Nephron (organoid): ENCODE data around the gene TNS3.

Source experiments
- H3K27ac Mint-ChIP-seq, 3 experiments: 2 replicates each; pipeline ENCODE4 v1.8.0; 2020; ENCODE audit warnings: mixed read lengths in 3 of 3, mild to moderate bottlenecking in 2 of 3, moderate library complexity in 1 of 3
- H3K27me3 Mint-ChIP-seq: 2 replicates; pipeline ENCODE4 v1.8.0; 2021; ENCODE audit warnings: low read depth, mild to moderate bottlenecking, moderate library complexity, mixed read lengths
- H3K36me3 Mint-ChIP-seq: 2 replicates; pipeline ENCODE4 v1.8.0; 2020; ENCODE audit warnings: low read depth, mixed read lengths
- H3K4me1 Mint-ChIP-seq: 2 replicates; pipeline ENCODE4 v1.8.0; 2020; ENCODE audit warnings: mixed read lengths
- H3K4me3 Mint-ChIP-seq, 3 experiments: 2 replicates each; pipeline ENCODE4 v1.8.0; 2020; ENCODE audit warnings: mild to moderate bottlenecking in 3 of 3, mixed read lengths in 3 of 3, moderate library complexity in 2 of 3
- H3K9me3 Mint-ChIP-seq: 2 replicates; pipeline ENCODE4 v1.8.0; 2020; ENCODE audit warnings: mixed read lengths
- CTCF ChIP-seq, 3 experiments: fragments of 200-600 bp; sonication (generic); IDR thresholded peaks; one replicate each; pipeline ENCODE4 v1.5.0; 2021; ENCODE audit warnings: antibody characterized with exemption in 3 of 3; ENCODE audit not compliant: unreplicated experiment in 3 of 3

TNS3 gene

DNA sequence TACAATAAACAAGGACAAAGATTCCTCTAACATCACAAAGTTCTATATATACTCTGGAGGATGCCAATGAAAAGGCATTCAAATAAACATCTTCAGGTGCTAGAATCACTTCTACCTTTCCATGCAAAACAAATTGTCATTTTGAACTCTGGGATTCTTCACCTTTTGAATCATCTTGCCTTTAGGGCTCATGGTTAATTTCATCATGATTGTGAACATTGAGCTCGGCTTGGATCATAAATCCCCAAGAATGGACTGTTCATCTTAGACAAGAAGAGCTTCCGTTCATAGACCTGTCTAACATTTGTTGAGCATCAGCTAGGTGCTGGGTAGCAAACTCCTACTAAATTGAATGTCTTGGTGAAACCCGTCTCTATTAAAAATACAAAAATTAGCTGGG lies 212.2 kb downstream of the TNS3 start:
- Mint-ChIP-seq H3K27me3 (peaks cover 6% of the 10 kb centered on the region), H3K4me1 (peaks cover 45% of the 10 kb centered on the region), H3K27ac (peak overlapping the region in 1 of 3 experiments; percentile 87), H3K36me3 (peaks cover 38% of the 10 kb centered on the region), H3K9me3 (no peaks in the 10 kb centered on the region), H3K4me3 (no peak overlapping the region)
- no peak for TF ChIP-seq CTCF (IDR thresholded peaks at IDR 0.05; ENCODE audit: unreplicated experiment in 3 of 3)

- Mint-ChIP-seq H3K27me3 (peaks cover under 1% of the 10 kb centered on the region), H3K36me3 (peaks cover 38% of the 10 kb centered on the region), H3K4me3 (no peak overlapping the region), H3K27ac (no peak overlapping the region), H3K9me3 (no peaks in the 10 kb centered on the region), H3K4me1 (peaks cover 33% of the 10 kb centered on the region)
- no peak for TF ChIP-seq CTCF (IDR thresholded peaks at IDR 0.05; ENCODE audit: unreplicated experiment in 3 of 3)
Observed at GRCh38 chr7:47368190-47368812, 213.6 kb downstream of the TNS3 start.

DNA sequence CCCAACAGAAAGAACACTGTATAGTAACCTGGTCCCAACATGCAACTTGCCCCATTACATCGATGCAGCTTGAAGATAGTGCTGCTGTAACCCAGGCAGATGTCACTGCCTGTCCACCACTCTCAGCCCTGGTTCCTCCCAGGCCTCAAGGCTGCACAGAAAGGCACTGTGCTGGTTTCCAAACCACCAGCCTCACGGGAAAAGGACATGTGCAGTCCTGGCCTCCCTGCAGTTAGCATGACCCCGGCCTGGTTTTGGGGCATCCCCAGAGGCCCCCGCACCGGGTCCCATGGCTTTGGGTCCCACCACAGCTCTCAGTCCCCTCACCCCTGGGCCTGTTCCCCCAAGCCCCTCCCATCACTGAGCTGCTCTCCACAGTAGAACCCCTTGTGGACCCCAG lies 214.5 kb downstream of the TNS3 start:
- Mint-ChIP-seq H3K4me3 (no peak overlapping the region), H3K9me3 (no peaks in the 10 kb centered on the region), H3K36me3 (peaks cover 38% of the 10 kb centered on the region), H3K4me1 (peaks cover 24% of the 10 kb centered on the region), H3K27ac (no peak overlapping the region), H3K27me3 (no peaks in the 10 kb centered on the region)
- no peak for TF ChIP-seq CTCF (IDR thresholded peaks at IDR 0.05; ENCODE audit: unreplicated experiment in 3 of 3)

- Mint-ChIP-seq H3K36me3 (peaks cover 38% of the 10 kb centered on the region), H3K27ac (no peak overlapping the region), H3K4me1 (peaks cover 20% of the 10 kb centered on the region), H3K4me3 (no peak overlapping the region), H3K27me3 (no peaks in the 10 kb centered on the region), H3K9me3 (no peaks in the 10 kb centered on the region)
- no peak for TF ChIP-seq CTCF (IDR thresholded peaks at IDR 0.05; ENCODE audit: unreplicated experiment in 3 of 3)
Observed at GRCh38 chr7:47366960-47367359, 215.0 kb downstream of the TNS3 start.

- TF ChIP-seq CTCF (IDR thresholded peaks at IDR 0.05; ENCODE audit: unreplicated experiment in 3 of 3): no peak
- Mint-ChIP-seq H3K4me1 (peaks cover 12% of the 10 kb centered on the region), H3K36me3 (peaks cover 44% of the 10 kb centered on the region), H3K4me3 (no peak overlapping the region), H3K27ac (no peak overlapping the region), H3K9me3 (no peaks in the 10 kb centered on the region), H3K27me3 (no peaks in the 10 kb centered on the region)
Observed at GRCh38 chr7:47366211-47366610, 215.7 kb downstream of the TNS3 start.

- TF ChIP-seq CTCF (IDR thresholded peaks at IDR 0.05; ENCODE audit: unreplicated experiment in 3 of 3): no peak
- Mint-ChIP-seq H3K36me3 (peaks cover 21% of the 10 kb centered on the region), H3K9me3 (no peaks in the 10 kb centered on the region), H3K4me3 (no peak overlapping the region), H3K4me1 (no peaks in the 10 kb centered on the region), H3K27ac (no peak overlapping the region), H3K27me3 (no peaks in the 10 kb centered on the region)
Observed at GRCh38 chr7:47362984-47363383, 218.9 kb downstream of the TNS3 start.
